Glomerular endothelial cell (primary cell): ENCODE measurements around the gene ABHD4. TPM values are rescaled to one million over a fixed set of nuclear protein-coding genes. Genes with fewer than 3 reads are reported as not detected.
"Not testable (repeated sequence)": the region's sequence is repeated elsewhere in the genome, so short reads cannot be mapped to it uniquely, and the experiment has no call there.

Experiments used
- DNase-seq: peaks from one replicate; pipeline ENCODE4 v3.0.0-alpha.2; 2011; ENCODE audit warnings: low read depth, low spot score; ENCODE audit errors: extremely low read depth
- total RNA-seq: library from RNA; depleted of rRNA; stranded (reverse); fragments of >200 nt; gene quantifications from 2 replicates; pipeline ENCODE4 v1.2.3, GENCODE V29; 2015

Gene ABHD4
- total RNA-seq, 1 donor from 2014 or later, result 24.8 TPM

GRCh38 chr14:22623047-22623446 is 24.9 kb downstream of the ABHD4 start:
- no peak for DNase-seq

- DNase-seq, result no peak
These were observed 28.5 kb downstream of the ABHD4 start for GRCh38 chr14:22626590-22626989.

- DNase-seq, result no peak
These were observed 29.6 kb downstream of the ABHD4 start for GRCh38 chr14:22627506-22628263.

GRCh38 chr14:22629361-22629760 is 31.3 kb downstream of the ABHD4 start:
- DNase-seq, result no peak

- no peak for DNase-seq
These were observed 32.0 kb downstream of the ABHD4 start for GRCh38 chr14:22630066-22630465.

- no peak for DNase-seq
These were observed 32.4 kb downstream of the ABHD4 start for GRCh38 chr14:22630486-22630885.

GRCh38 chr14:22634233-22634900 is 36.3 kb downstream of the ABHD4 start:
- no peak for DNase-seq

GRCh38 chr14:22635980-22636379 is 37.9 kb downstream of the ABHD4 start:
- DNase-seq, result not testable (repeated sequence)

- no peak for DNase-seq
These were observed 42.1 kb downstream of the ABHD4 start for GRCh38 chr14:22640192-22640591.

- DNase-seq, result no peak
These were observed 43.7 kb downstream of the ABHD4 start for GRCh38 chr14:22641846-22642245.

GRCh38 chr14:22644305-22644635 is 46.2 kb downstream of the ABHD4 start, which contains the start of gene OR6J1:
OR6J1 (minus strand) TSS chr14:22644352; CDS start chr14:22634811, 9,541 bp downstream.
- no peak for DNase-seq

GRCh38 chr14:22646570-22647254 is 48.6 kb downstream of the ABHD4 start:
- no peak for DNase-seq

- DNase-seq, result no peak
These were observed 50.4 kb downstream of the ABHD4 start for GRCh38 chr14:22648506-22648905.

GRCh38 chr14:22650046-22650739 is 52.1 kb downstream of the ABHD4 start:
- DNase-seq, result no peak

GRCh38 chr14:22650960-22651521 is 52.9 kb downstream of the ABHD4 start:
- DNase-seq, result no peak

- DNase-seq, result no peak
These were observed 53.5 kb downstream of the ABHD4 start for GRCh38 chr14:22651586-22651985.

GRCh38 chr14:22653012-22653621 is 55.0 kb downstream of the ABHD4 start:
- DNase-seq, result no peak

GRCh38 chr14:22656226-22656625 is 58.1 kb downstream of the ABHD4 start:
- DNase-seq, result no peak

- DNase-seq, result no peak
These were observed 59.0 kb downstream of the ABHD4 start for GRCh38 chr14:22656945-22657731.

- no peak for DNase-seq
These were observed 59.8 kb downstream of the ABHD4 start for GRCh38 chr14:22657861-22658260.
